Fibroblast of skin of abdomen (primary cell): ENCODE measurements around the gene CCT4. TPM values are rescaled to one million over a fixed set of nuclear protein-coding genes. Genes with fewer than 3 reads are reported as not detected.
A peak's percentile ranks its signal among the peaks of the same experiment; 100 is the strongest.
"Not testable (repeated sequence)": the region's sequence is repeated elsewhere in the genome, so short reads cannot be mapped to it uniquely, and the experiment has no call there.

ENCODE experiments used
- DNase-seq: peaks from one replicate; pipeline ENCODE4 v3.0.0-alpha.2; 2013
- polyA plus RNA-seq, 2 experiments: library from polyadenylated mRNA; unstranded; fragments of 120-200 nt; gene quantifications; one replicate each; pipeline ENCODE4 v1.2.1, GENCODE V29; 2013; ENCODE audit not compliant: insufficient read length in 2 of 2

CCT4 gene
- 169 TPM for polyA plus RNA-seq (2013, experiment 1 of 2; ENCODE audit: insufficient read length)
- 171 TPM for polyA plus RNA-seq (2013, experiment 2 of 2; ENCODE audit: insufficient read length)

- DNase-seq: peak; percentile 87
Measured at GRCh38 chr2:61888267-61889055, at the start of gene CCT4. Gene CCT4, minus strand, starts transcription at chr2:61888656. Its CDS starts 149 bp downstream, at chr2:61888507.

- no peak for DNase-seq
Measured at GRCh38 chr2:61937886-61938285, 49.4 kb upstream of the CCT4 start.

GRCh38 chr2:61937098-61937497, 48.6 kb upstream of the CCT4 start:
- no peak for DNase-seq

- DNase-seq: peak; percentile 49
Measured at GRCh38 chr2:61928826-61929461, 40.5 kb upstream of the CCT4 start.

- DNase-seq: no peak
Measured at GRCh38 chr2:61926531-61927477, 38.3 kb upstream of the CCT4 start.

- no peak for DNase-seq
Measured at GRCh38 chr2:61924895-61925663, 36.6 kb upstream of the CCT4 start.

GRCh38 chr2:61922714-61923113, 34.3 kb upstream of the CCT4 start:
- no peak for DNase-seq

GRCh38 chr2:61920548-61920947, 32.1 kb upstream of the CCT4 start:
- DNase-seq: no peak

- not testable (repeated sequence) for DNase-seq
Measured at GRCh38 chr2:61914794-61915193, 26.3 kb upstream of the CCT4 start.

GRCh38 chr2:61911510-61911909, 23.1 kb upstream of the CCT4 start:
- DNase-seq: no peak

GRCh38 chr2:61910603-61911002, 22.1 kb upstream of the CCT4 start:
- no peak for DNase-seq

- DNase-seq: no peak
Measured at GRCh38 chr2:61909116-61909515, 20.7 kb upstream of the CCT4 start.

GRCh38 chr2:61906186-61906470, 17.7 kb upstream of the CCT4 start:
- no peak for DNase-seq

GRCh38 chr2:61905372-61906185, 17.1 kb upstream of the CCT4 start, which contains the start of gene COMMD1:
Gene COMMD1, plus strand, starts transcription at chr2:61905674. Its CDS starts 5 bp downstream, at chr2:61905679.
- DNase-seq: peak; percentile 70

- DNase-seq: no peak
Measured at GRCh38 chr2:61900281-61900680, 11.8 kb upstream of the CCT4 start.

GRCh38 chr2:61898810-61899209, 10.4 kb upstream of the CCT4 start:
- no peak for DNase-seq

- peak; percentile 40 for DNase-seq
Measured at GRCh38 chr2:61887717-61888266, 664 bp downstream of the CCT4 start.

GRCh38 chr2:61885896-61886603, 2.4 kb downstream of the CCT4 start:
- DNase-seq: no peak

GRCh38 chr2:61882850-61883249, 5.6 kb downstream of the CCT4 start:
- no peak for DNase-seq

- not testable (repeated sequence) for DNase-seq
Measured at GRCh38 chr2:61879351-61879750, 9.1 kb downstream of the CCT4 start.
